Measurements from ENCODE around the gene RALB. TPM values are rescaled to one million over a fixed set of nuclear protein-coding genes. Genes with fewer than 3 reads are reported as not detected.

RALB gene
- total RNA-seq, 1 experiment from 2014 or later: 24.6 TPM

DNA sequence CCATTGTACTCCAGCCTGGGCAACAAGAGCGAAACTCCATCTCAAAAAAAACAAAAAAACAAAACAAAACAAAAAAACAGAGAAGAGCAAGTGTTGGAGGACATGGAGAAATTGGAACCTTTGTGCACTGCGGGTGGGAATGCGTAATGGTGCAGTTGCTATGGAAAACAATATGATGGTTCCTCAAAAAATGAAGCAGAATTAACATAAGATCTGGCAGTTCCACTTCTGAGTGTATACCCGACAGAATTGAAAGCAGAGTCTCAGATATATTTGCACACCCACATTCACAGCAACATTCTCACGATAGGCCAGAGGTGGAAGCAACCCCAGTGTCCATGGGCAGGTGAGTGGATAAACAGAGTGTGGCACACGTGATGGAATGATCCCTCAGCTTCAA, 11.0 kb upstream of the RALB start:
- Histone ChIP-seq H3K9me3 (ENCODE audit: control insufficient read depth, low read depth, low read length) (no peaks in the 10 kb centered on the region), H2BK120ac (ENCODE audit: low read depth, low read length, poor library complexity, severe bottlenecking) (no peak overlapping the region), H3K56ac (ENCODE audit: insufficient read length, low read depth, low read length) (no peak overlapping the region), H3K27me3 (ENCODE audit: insufficient read depth, low read length) (no peaks in the 10 kb centered on the region; the same call in 1 of the 2 replicates), H2BK5ac (ENCODE audit: insufficient read length, low read length) (no peak overlapping the region), H3K4ac (ENCODE audit: low read depth, low read length) (no peak overlapping the region), H4K91ac (ENCODE audit: insufficient read length, low read depth, low read length) (no peak overlapping the region), H3K79me1 (ENCODE audit: insufficient read depth, low read depth, low read length, poor library complexity, severe bottlenecking) (no peaks in the 10 kb centered on the region), H2BK12ac (ENCODE audit: insufficient read length, low read depth, low read length) (no peak overlapping the region), H4K5ac (ENCODE audit: insufficient read length, low read depth, low read length) (no peak overlapping the region), H3K18ac (ENCODE audit: insufficient read length, low read depth, low read length) (no peak overlapping the region), H2AK5ac (ENCODE audit: insufficient read length, low read length) (no peak overlapping the region), H3K9ac (ENCODE audit: extremely low read depth, insufficient read length, low read length) (no peak overlapping the region), H3K14ac (ENCODE audit: insufficient read depth, low read length) (no peak overlapping the region), H3K79me2 (ENCODE audit: insufficient read depth, low read length) (no peaks in the 10 kb centered on the region), H2AFZ (ENCODE audit: low read length) (no peak overlapping the region), H3K27ac (ENCODE audit: insufficient read length, low read depth, low read length) (no peak overlapping the region), H3K23ac (ENCODE audit: insufficient read length, low read depth, low read length) (no peak overlapping the region), H2BK15ac (ENCODE audit: low read depth, low read length) (no peak overlapping the region), H2BK20ac (ENCODE audit: low read depth, low read length, poor library complexity, severe bottlenecking) (no peak overlapping the region), H4K20me1 (ENCODE audit: control insufficient read depth, insufficient read depth, insufficient read length) (no peaks in the 10 kb centered on the region), H4K8ac (replicated peaks; ENCODE audit: insufficient read length, low read depth, low read length) (no peak overlapping the region), H3T11ph (ENCODE audit: low read length) (no peak overlapping the region), H3K4me1 (ENCODE audit: insufficient read depth, low read length) (peaks cover 10% of the 10 kb centered on the region), H3K4me2 (ENCODE audit: insufficient read depth, insufficient read length, low read length) (no peak overlapping the region), H3K23me2 (ENCODE audit: insufficient read length, low read depth, low read length, poor library complexity, severe bottlenecking) (peaks cover 4% of the 10 kb centered on the region)
- H3K27me3 Mint-ChIP-seq (ENCODE audit: low read depth): peaks cover 20% of the 10 kb centered on the region
- no peaks in the 10 kb centered on the region; a peak in 1 of 7 replicates for H3K36me3 Mint-ChIP-seq (ENCODE audit: insufficient read depth in 1 of 3, low read depth in 3 of 3)
- H3K27ac Mint-ChIP-seq: no peak overlapping the region
- no peak overlapping the region for H3K4me3 Mint-ChIP-seq
- peak; percentile 8 for DNase-seq
- peaks cover 0 to 4% of the 10 kb centered on the region in 2 experiments; a peak in 1 of 5 replicates for H3K9me3 Mint-ChIP-seq
- TF ChIP-seq, protein P1, sequence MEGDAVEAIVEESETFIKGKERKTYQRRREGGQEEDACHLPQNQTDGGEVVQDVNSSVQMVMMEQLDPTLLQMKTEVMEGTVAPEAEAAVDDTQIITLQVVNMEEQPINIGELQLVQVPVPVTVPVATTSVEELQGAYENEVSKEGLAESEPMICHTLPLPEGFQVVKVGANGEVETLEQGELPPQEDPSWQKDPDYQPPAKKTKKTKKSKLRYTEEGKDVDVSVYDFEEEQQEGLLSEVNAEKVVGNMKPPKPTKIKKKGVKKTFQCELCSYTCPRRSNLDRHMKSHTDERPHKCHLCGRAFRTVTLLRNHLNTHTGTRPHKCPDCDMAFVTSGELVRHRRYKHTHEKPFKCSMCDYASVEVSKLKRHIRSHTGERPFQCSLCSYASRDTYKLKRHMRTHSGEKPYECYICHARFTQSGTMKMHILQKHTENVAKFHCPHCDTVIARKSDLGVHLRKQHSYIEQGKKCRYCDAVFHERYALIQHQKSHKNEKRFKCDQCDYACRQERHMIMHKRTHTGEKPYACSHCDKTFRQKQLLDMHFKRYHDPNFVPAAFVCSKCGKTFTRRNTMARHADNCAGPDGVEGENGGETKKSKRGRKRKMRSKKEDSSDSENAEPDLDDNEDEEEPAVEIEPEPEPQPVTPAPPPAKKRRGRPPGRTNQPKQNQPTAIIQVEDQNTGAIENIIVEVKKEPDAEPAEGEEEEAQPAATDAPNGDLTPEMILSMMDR (conservative IDR thresholded peaks at IDR 0.05): no peak
- WGBS (ENCODE audit: extremely low coverage, insufficient read length, low lambda C conversion rate): no CpG with 5 or more reads among the region's 6 CpGs
- peaks cover 61 to 64% of the 10 kb centered on the region in 2 experiments for H3K4me1 Mint-ChIP-seq

Measured in H9 (cell line).